ENCODE results near the gene FKBP4.

- TF ChIP-seq EZH2 (IDR thresholded peaks at IDR 0.05; ENCODE audit: low read depth, unreplicated experiment) (no peak), CTCF (conservative IDR thresholded peaks at IDR 0.05; ENCODE audit: low read depth in 2 of 2) (no peak), POLR2AphosphoS5 (IDR thresholded peaks at IDR 0.05; ENCODE audit: low read depth) (no peak), REST (IDR thresholded peaks at IDR 0.05; ENCODE audit: unreplicated experiment) (no peak), ZNF331 (CRISPR knock-in tag; IDR thresholded peaks at IDR 0.05; ENCODE audit: low read depth) (no peak), CREB1 (CRISPR knock-in tag; IDR thresholded peaks at IDR 0.05; ENCODE audit: low read depth) (no peak), EZH2phosphoT487 (IDR thresholded peaks at IDR 0.05; ENCODE audit: unreplicated experiment) (no peak), JUNB (IDR thresholded peaks at IDR 0.05; ENCODE audit: unreplicated experiment) (no peak), ZNF114 (CRISPR knock-in tag; IDR thresholded peaks at IDR 0.05) (no peak)
These were observed 39.0 kb downstream of the FKBP4 start for GRCh38 chr12:2833810-2834209.

Measured in GM23338 (cell line).